Adrenal gland (tissue), 12 donors: ENCODE results near the gene CABP2. TPM values are rescaled to one million over a fixed set of nuclear protein-coding genes. Genes with fewer than 3 reads are reported as not detected.

Experiments used
- DNase-seq, 7 donors: peaks; one replicate each; pipeline ENCODE4 v3.0.0-alpha.2; 2019 to 2020
- H3K27ac ChIP-seq, 5 donors: fragments of 200-600 bp; sonication (generic) in 4 of 5; 1 replicate in 3 of 5; 2 replicates in 2 of 5; pipeline versions ENCODE4 v1.5.1 to v1.8.0; 2016 to 2020; ENCODE audit warnings: mild to moderate bottlenecking in 1 of 5
- H3K27me3 ChIP-seq: fragments of 200-600 bp; 2 replicates; pipeline ENCODE4 v1.8.0; 2021
- H3K36me3 ChIP-seq, 2 donors: fragments of 200-600 bp; replicated peaks in 1 of 2; 1 replicate in 1 of 2; 2 replicates in 1 of 2; pipeline versions ENCODE4 v1.5.1 to v1.8.0; 2018 to 2022
- H3K4me1 ChIP-seq, 2 donors: fragments of 200-600 bp; replicated peaks in 1 of 2; 1 replicate in 1 of 2; 2 replicates in 1 of 2; pipeline versions ENCODE4 v1.5.1 to v1.8.0; 2018 to 2021
- H3K4me3 ChIP-seq, 4 donors: fragments of 200-600 bp; sonication (generic) in 3 of 4; one replicate each; pipeline ENCODE4 v1.5.1; 2016 to 2018
- H3K9me3 ChIP-seq, 3 donors: fragments of 200-600 bp; sonication (generic) in 1 of 3; replicated peaks in 1 of 3; 1 replicate in 2 of 3; 2 replicates in 1 of 3; pipeline versions ENCODE4 v1.5.1 to v1.8.0; 2016 to 2021
- CTCF ChIP-seq, 6 experiments: fragments of 450-650 bp in 4 of 6; fragments of 200-600 bp in 2 of 6; sonication (generic) in 1 of 6; IDR thresholded peaks; 1 replicate in 5 of 6; 2 replicates in 1 of 6; pipeline versions ENCODE4 v1.5.1 to v1.8.0; 2016 to 2021; ENCODE audit warnings: antibody characterized with exemption in 6 of 6, mild to moderate bottlenecking in 2 of 6, moderate library complexity in 1 of 6
- POLR2A ChIP-seq, 2 donors: fragments of 450-650 bp; IDR thresholded peaks; one replicate each; pipeline ENCODE4 v1.6.1; 2017; ENCODE audit warnings: antibody characterized with exemption in 2 of 2, mild to moderate bottlenecking in 2 of 2, moderate library complexity in 1 of 2
- WGBS, 4 donors: extraction: QIAGEN DNeasy Blood & Tissue Kit in 2 of 4; methylation state at CpG; one replicate each; pipeline versions ENCODE4 v1.1.5 to v1.1.7; 2013 to 2017; 5-methylcytosine and 5-hydroxymethylcytosine counted together
- intact Hi-C, 2 donors: fragments of 100-400 bp; cut with DNase I; formaldehyde crosslinking; loops; one replicate each; pipeline versions ENCODE4 v1.14.1 to v1.15.0; 2022 to 2023
- polyA plus RNA-seq, 3 donors: library from polyadenylated mRNA; stranded (reverse); fragments of 200-250 nt in 2 of 3; fragments of 350-450 nt in 1 of 3; fragmentation: Illumina TruSeq in 1 of 3; extraction: RNeasy Lipid Tissue Mini Kit (QIAGEN cat#74804) in 1 of 3; gene quantifications; one replicate each; pipeline ENCODE4 v1.2.3, GENCODE V29; 2013 to 2014
- total RNA-seq, 9 donors: library from RNA; depleted of rRNA in 4 of 9; stranded (reverse); fragments of >200 nt in 4 of 9; fragments of 120-200 nt in 1 of 9; fragmentation: NEBNext Ultra II Directional in 1 of 9; extraction: Animal tissue kit (Norgen Biotek cat#: 25700) in 1 of 9; gene quantifications; one replicate each; pipeline versions ENCODE4 v1.1.0 to v1.2.4, GENCODE V29; 2013 to 2023
- donor health status: healthy with polysubstance abuse.
- donor health status: Bipolar disorder and iron deficiency.
- donor health status: DM: yes; HTN: yes; CAD: no.
- donor health status: DM: no; HTN: no; CAD: no.
- donor health status: DM: no; HTN: no; CAD: no.
- donor health status: DM: yes; HTN: yes; CAD: no.

Gene CABP2
- total and polyA plus RNA-seq, 12 donors: not detected

- intact Hi-C loops: loop anchor here in 1 of 2 donors (5.0 kb wide), 1 partner anchor 99 kb away; no protein-coding TSS in a partner anchor
- Histone ChIP-seq H3K27ac (peak overlapping the region in 4 of 5 donors; percentile 89 to 99 (median 98)), H3K36me3 (no peaks in the 10 kb centered on the region), H3K4me1 (peaks cover 27 to 43% of the 10 kb centered on the region in 2 donors), H3K4me3 (no peak overlapping the region), H3K27me3 (no peaks in the 10 kb centered on the region), H3K9me3 (no peaks in the 10 kb centered on the region)
- no peak for TF ChIP-seq POLR2A (IDR thresholded peaks at IDR 0.05)
- peak in 2 of 6 experiments; percentile 7 to 10 for TF ChIP-seq CTCF (IDR thresholded peaks at IDR 0.05)
- peak in 1 of 7 donors; percentile 39 for DNase-seq
- WGBS, 4 donors: 76 to 84% (median 83%) methylated on average over 16 of the region's 16 CpGs
Observed at GRCh38 chr11:67506426-67507051, 16.7 kb downstream of the CABP2 start.

GRCh38 chr11:67505605-67506396, 17.4 kb downstream of the CABP2 start:
- peak overlapping the region in 1 of 4 donors; percentile 83 for H3K4me3 ChIP-seq
- no peaks in the 10 kb centered on the region for H3K27me3 ChIP-seq
- H3K36me3 ChIP-seq: no peaks in the 10 kb centered on the region
- H3K9me3 ChIP-seq: no peaks in the 10 kb centered on the region
- DNase-seq: peak; percentile 95 to 99 (median 98)
- intact Hi-C loops: loop anchor here in 1 of 2 donors (5.0 kb wide), 1 partner anchor 98 kb away; no protein-coding TSS in a partner anchor
- H3K4me1 ChIP-seq: peaks cover 27 to 43% of the 10 kb centered on the region in 2 donors
- 4 to 7% (median 6%) methylated on average over 3 to 17 of the region's 17 CpGs for WGBS, 4 donors
- TF ChIP-seq CTCF (IDR thresholded peaks at IDR 0.05) (peak; percentile 92 to 99 (median 97)), POLR2A (IDR thresholded peaks at IDR 0.05) (peak in 1 of 2 donors; percentile 88)
- H3K27ac ChIP-seq: peak overlapping the region; percentile 89 to 99 (median 98)

GRCh38 chr11:67504950-67505581, 18.2 kb downstream of the CABP2 start, which contains the start of gene PITPNM1:
TSS of gene PITPNM1 (minus strand) at chr11:67505363. CDS start at chr11:67504180, 1,183 bp downstream.
- no peaks in the 10 kb centered on the region for H3K9me3 ChIP-seq
- no peaks in the 10 kb centered on the region for H3K27me3 ChIP-seq
- WGBS, 4 donors: 0 to 2% (median 0%) methylated on average over 1 to 58 of the region's 58 CpGs; no CpG with 5 or more reads in 1 of the 4 donors
- DNase-seq: peak; percentile 59 to 82 (median 74)
- H3K4me1 ChIP-seq: peaks cover 27 to 43% of the 10 kb centered on the region in 2 donors
- no peak for TF ChIP-seq POLR2A (IDR thresholded peaks at IDR 0.05)
- TF ChIP-seq CTCF (IDR thresholded peaks at IDR 0.05): no peak
- intact Hi-C loops: loop anchor here (5.0 kb wide), 2 partner anchors 98 to 108 kb away; no protein-coding TSS in a partner anchor
- H3K4me3 ChIP-seq: peak within 1 kb of the TSS; percentile 13 to 83 (median 29)
- peak within 1 kb of the TSS; percentile 89 to 99 (median 98) for H3K27ac ChIP-seq
- H3K36me3 ChIP-seq: no peaks in the 10 kb centered on the region
